Ishikawa (cell line): ENCODE results near the gene KLRC4.
A peak's percentile ranks its signal among the peaks of the same experiment; 100 is the strongest.

ENCODE experiments used
- CEBPB ChIP-seq: IDR thresholded peaks from 2 replicates; pipeline ENCODE4 v1.6.1; 2012
- CREB1 ChIP-seq: IDR thresholded peaks from 2 replicates; pipeline ENCODE4 v1.6.1; 2012; ENCODE audit warnings: low read depth
- EGR1 ChIP-seq: IDR thresholded peaks from 2 replicates; pipeline ENCODE4 v1.6.1; 2012
- EP300 ChIP-seq: IDR thresholded peaks from 2 replicates; pipeline ENCODE4 v1.6.1; 2012; ENCODE audit warnings: borderline replicate concordance
- FOXM1 ChIP-seq: IDR thresholded peaks from 2 replicates; pipeline ENCODE4 v1.6.1; 2012; ENCODE audit warnings: low read depth, borderline replicate concordance
- NFIC ChIP-seq: IDR thresholded peaks from 2 replicates; pipeline ENCODE4 v1.6.1; 2012
- RAD21 ChIP-seq: IDR thresholded peaks from 2 replicates; pipeline ENCODE4 v1.6.1; 2012; ENCODE audit warnings: low read depth
- REST ChIP-seq: IDR thresholded peaks from 2 replicates; pipeline ENCODE4 v1.6.1; 2012; ENCODE audit warnings: low read depth, mild to moderate bottlenecking
- TAF1 ChIP-seq: IDR thresholded peaks from 2 replicates; pipeline ENCODE4 v1.6.1; 2012; ENCODE audit warnings: low read depth, mild to moderate bottlenecking
- TCF12 ChIP-seq: IDR thresholded peaks from 2 replicates; pipeline ENCODE4 v1.6.1; 2012; ENCODE audit warnings: low read depth
- TEAD4 ChIP-seq: IDR thresholded peaks from 2 replicates; pipeline ENCODE4 v1.6.1; 2012
- USF1 ChIP-seq: IDR thresholded peaks from 2 replicates; pipeline ENCODE4 v1.6.1; 2012
- YY1 ChIP-seq: IDR thresholded peaks from 2 replicates; pipeline ENCODE4 v1.6.1; 2012; ENCODE audit warnings: low read depth
- ZBTB7A ChIP-seq: IDR thresholded peaks from 2 replicates; pipeline ENCODE4 v1.6.1; 2012; ENCODE audit warnings: low read depth
- TF ChIP-seq, protein P1 (sequence below): IDR thresholded peaks from 2 replicates; pipeline ENCODE4 v1.6.1; 2012

KLRC4 gene

GRCh38 chr12:10385166-10385613 lies 24.4 kb downstream of the KLRC4 start:
- TF ChIP-seq USF1 (no peak), TEAD4 (0 out of 2 replicates have a peak, but pooled peaks have one; percentile 13)

GRCh38 chr12:10384191-10384590 lies 25.4 kb downstream of the KLRC4 start:
- no peak for TF ChIP-seq YY1
- TF ChIP-seq CREB1: no peak
- TF ChIP-seq REST: no peak
- TF ChIP-seq RAD21: no peak
- TF ChIP-seq EP300: no peak
- TF ChIP-seq FOXM1: no peak
- TF ChIP-seq CEBPB: no peak
- no peak for TF ChIP-seq TCF12

DNA sequence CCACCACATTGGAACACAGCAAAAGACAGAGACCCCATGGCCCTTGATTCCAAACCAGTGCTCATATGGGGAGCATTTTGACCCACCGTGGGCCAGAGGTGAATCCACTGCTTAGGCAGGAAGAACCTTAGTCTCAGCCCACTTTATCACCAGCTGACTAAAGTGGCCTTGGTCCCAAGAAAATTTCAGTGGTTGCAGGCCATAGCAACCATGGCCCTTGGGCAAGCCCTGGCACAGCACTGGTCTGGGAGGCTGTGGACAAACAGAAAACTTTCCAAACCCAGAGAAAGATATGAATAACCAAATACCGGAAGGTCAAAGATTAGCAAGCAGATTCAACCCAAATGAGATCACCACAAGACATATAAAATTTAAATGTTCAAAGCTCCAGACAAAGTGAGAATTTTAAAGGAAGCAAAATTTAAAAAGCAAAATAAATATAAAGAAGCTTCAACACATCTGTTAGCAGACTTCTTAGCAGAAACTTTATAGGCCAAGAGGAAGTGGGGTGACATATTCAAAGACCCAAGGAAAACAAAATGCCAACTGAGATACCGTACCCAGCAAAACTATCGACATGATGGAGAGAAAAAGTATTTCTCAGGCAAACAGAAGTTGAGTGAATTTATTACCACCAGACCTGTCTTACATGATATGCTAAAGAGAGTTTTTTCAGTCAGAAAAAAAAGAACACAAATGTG lies 27.5 kb downstream of the KLRC4 start:
- no peak for TF ChIP-seq ZBTB7A

DNA sequence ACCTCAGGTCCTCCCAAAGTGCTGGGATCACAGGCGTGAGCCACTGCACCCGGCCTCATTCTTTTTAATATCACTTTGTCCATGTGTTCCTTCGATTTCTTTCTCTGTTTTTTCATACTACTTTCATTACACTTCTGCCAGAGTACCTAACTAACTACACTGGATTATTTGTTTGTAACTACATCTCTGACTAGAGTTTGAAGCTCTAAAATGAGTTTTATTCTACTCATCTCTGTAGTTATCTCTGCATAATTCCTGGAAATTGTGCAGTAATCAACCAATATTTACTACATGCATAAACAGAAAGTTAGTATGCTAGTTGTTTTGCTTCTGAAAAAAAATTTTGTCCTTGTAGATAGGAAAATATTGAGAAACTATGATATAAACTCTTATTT lies 34.9 kb downstream of the KLRC4 start:
- TF ChIP-seq FOXM1 (no peak), NFIC (no peak), EGR1 (no peak), YY1 (no peak), RAD21 (no peak), ZBTB7A (no peak), TEAD4 (no peak), REST (no peak), EP300 (no peak), USF1 (no peak)
- TF ChIP-seq, protein P1, sequence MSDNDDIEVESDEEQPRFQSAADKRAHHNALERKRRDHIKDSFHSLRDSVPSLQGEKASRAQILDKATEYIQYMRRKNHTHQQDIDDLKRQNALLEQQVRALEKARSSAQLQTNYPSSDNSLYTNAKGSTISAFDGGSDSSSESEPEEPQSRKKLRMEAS: no peak

- TF ChIP-seq EP300: no peak
- TF ChIP-seq YY1: no peak
- TF ChIP-seq TEAD4: no peak
- no peak for TF ChIP-seq TCF12
- TF ChIP-seq NFIC: no peak
- no peak for TF ChIP-seq USF1
- no peak for TF ChIP-seq FOXM1
- no peak for TF ChIP-seq CEBPB
- no peak for TF ChIP-seq ZBTB7A
- no peak for TF ChIP-seq REST
- no peak for TF ChIP-seq TAF1
- TF ChIP-seq CREB1: no peak
- TF ChIP-seq, protein P1: no peak
- no peak for TF ChIP-seq EGR1
- no peak for TF ChIP-seq RAD21
Measured at GRCh38 chr12:10372559-10372958, 37.0 kb downstream of the KLRC4 start.
